ENCODE results near the gene PUS1. TPM values are rescaled to one million over a fixed set of nuclear protein-coding genes. Genes with fewer than 3 reads are reported as not detected.
A peak's percentile ranks its signal among the peaks of the same experiment; 100 is the strongest.

The PUS1 gene
- total RNA-seq (28.8 TPM), polyA plus RNA-seq (ENCODE audit: insufficient read depth, low read depth, low replicate concordance) (16.1 TPM)
- long read RNA-seq, donor 1, full-length matches to known transcripts: 2 of 2 reads
- long read RNA-seq, donor 1, partial matches to known transcripts: 0 of 2 reads
- long read RNA-seq, donor 1, other reads (novel, unspliced or antisense): 0 of 2 reads
- long read RNA-seq, donor 2, full-length matches to known transcripts: 5 of 5 reads
- long read RNA-seq, donor 2, partial matches to known transcripts: 0 of 5 reads
- long read RNA-seq, donor 2, other reads (novel, unspliced or antisense): 0 of 5 reads
- long read RNA-seq, donor 3, full-length matches to known transcripts: 4 of 4 reads
- long read RNA-seq, donor 3, partial matches to known transcripts: 0 of 4 reads
- long read RNA-seq, donor 3, other reads (novel, unspliced or antisense): 0 of 4 reads
- long read RNA-seq, donor 4, full-length matches to known transcripts: 5 of 5 reads
- long read RNA-seq, donor 4, partial matches to known transcripts: 0 of 5 reads
- long read RNA-seq, donor 4, other reads (novel, unspliced or antisense): 0 of 5 reads
- long read RNA-seq, donor 5: 0 reads
- long read RNA-seq, donor 6, partial matches to known transcripts: 0 of 1 reads
- long read RNA-seq, donor 6, other reads (novel, unspliced or antisense): 0 of 1 reads
- long read RNA-seq, donor 7, full-length matches to known transcripts: 13 of 16 reads
- long read RNA-seq, donor 7, partial matches to known transcripts: 1 of 16 reads
- long read RNA-seq, donor 7, other reads (novel, unspliced or antisense): 2 of 16 reads
- long read RNA-seq, donor 8, full-length matches to known transcripts: 2 of 2 reads
- long read RNA-seq, donor 8, partial matches to known transcripts: 0 of 2 reads
- long read RNA-seq, donor 8, other reads (novel, unspliced or antisense): 0 of 2 reads
- long read RNA-seq, donor 9, full-length matches to known transcripts: 2 of 2 reads
- long read RNA-seq, donor 9, partial matches to known transcripts: 0 of 2 reads
- long read RNA-seq, donor 9, other reads (novel, unspliced or antisense): 0 of 2 reads
- long read RNA-seq, donor 10, full-length matches to known transcripts: 6 of 14 reads
- long read RNA-seq, donor 10, partial matches to known transcripts: 8 of 14 reads
- long read RNA-seq, donor 10, other reads (novel, unspliced or antisense): 0 of 14 reads

- FAIRE-seq: no peak
These were observed at the start of gene PUS1 for GRCh38 chr12:131928711-131929580. Gene PUS1 (plus strand): TSS chr12:131929276. CDS start chr12:131929723, 447 bp downstream.

GRCh38 chr12:131882804-131883520 lies 46.1 kb upstream of the PUS1 start:
- DNase-seq: peak in 1 of 5 donors; percentile 28
- intact Hi-C loops (cut with DNase I): no loop called here
- Histone ChIP-seq H3K27me3 (ENCODE audit: control insufficient read depth, insufficient read depth, low read length) (no peaks in the 10 kb centered on the region), H3K36me3 (ENCODE audit: control insufficient read depth in 2 of 3, insufficient read depth in 3 of 3, low read length in 3 of 3) (no peaks in the 10 kb centered on the region), H3K27ac (ENCODE audit: low read depth in 2 of 2, low read length in 2 of 2) (no peak overlapping the region), H3K4me1 (ENCODE audit: control insufficient read depth in 2 of 3, insufficient read depth in 2 of 3, low read depth in 1 of 3, low read length in 3 of 3) (no peaks in the 10 kb centered on the region), H3K9ac (ENCODE audit: low read length in 3 of 3) (no peak overlapping the region), H3K9me3 (ENCODE audit: control insufficient read depth in 2 of 3, insufficient read depth in 1 of 3, low read length in 3 of 3) (peaks cover 0 to 3% (median 0%) of the 10 kb centered on the region in 3 donors), H3K4me3 (ENCODE audit: low read length in 3 of 3) (no peak overlapping the region)
- no peak for TF ChIP-seq CTCF (IDR thresholded peaks at IDR 0.05; ENCODE audit: borderline replicate concordance, extremely low read depth, insufficient read depth)
- no peak for FAIRE-seq

More at GRCh38 chr12:131928711-131929580, at the start of gene PUS1:
- Histone ChIP-seq H3K9ac (ENCODE audit: low read length in 3 of 3) (peak within 1 kb of the TSS in 2 of 3 donors; percentile 32 to 55), H3K27ac (ENCODE audit: low read depth in 2 of 2, low read length in 2 of 2) (peak within 1 kb of the TSS; percentile 57 to 81), H3K4me3 (ENCODE audit: low read length in 3 of 3) (peak within 1 kb of the TSS; percentile 47 to 75 (median 70)), H3K9me3 (ENCODE audit: control insufficient read depth in 2 of 3, insufficient read depth in 1 of 3, low read length in 3 of 3) (no peaks in the 10 kb centered on the region), H3K4me1 (ENCODE audit: control insufficient read depth in 2 of 3, insufficient read depth in 2 of 3, low read depth in 1 of 3, low read length in 3 of 3) (peaks cover 0 to 6% (median 4%) of the 10 kb centered on the region in 3 donors), H3K27me3 (ENCODE audit: control insufficient read depth, insufficient read depth, low read length) (no peaks in the 10 kb centered on the region), H3K36me3 (ENCODE audit: control insufficient read depth in 2 of 3, insufficient read depth in 3 of 3, low read length in 3 of 3) (peaks cover 2 to 21% (median 12%) of the 10 kb centered on the region in 3 donors)
- no peak for TF ChIP-seq CTCF (IDR thresholded peaks at IDR 0.05; ENCODE audit: borderline replicate concordance, extremely low read depth, insufficient read depth)
- DNase-seq: peak; percentile 96 to 98 (median 98)
- intact Hi-C loops (cut with DNase I): no loop called here

All from kidney (tissue), 22 donors.